ENCODE results near the gene ABHD17A. TPM values are rescaled to one million over a fixed set of nuclear protein-coding genes. Genes with fewer than 3 reads are reported as not detected.

The ABHD17A gene
- polyA plus RNA-seq, 1 of the 3 experiments (the other 2 are of a cell fraction): 61.1 TPM

DNA sequence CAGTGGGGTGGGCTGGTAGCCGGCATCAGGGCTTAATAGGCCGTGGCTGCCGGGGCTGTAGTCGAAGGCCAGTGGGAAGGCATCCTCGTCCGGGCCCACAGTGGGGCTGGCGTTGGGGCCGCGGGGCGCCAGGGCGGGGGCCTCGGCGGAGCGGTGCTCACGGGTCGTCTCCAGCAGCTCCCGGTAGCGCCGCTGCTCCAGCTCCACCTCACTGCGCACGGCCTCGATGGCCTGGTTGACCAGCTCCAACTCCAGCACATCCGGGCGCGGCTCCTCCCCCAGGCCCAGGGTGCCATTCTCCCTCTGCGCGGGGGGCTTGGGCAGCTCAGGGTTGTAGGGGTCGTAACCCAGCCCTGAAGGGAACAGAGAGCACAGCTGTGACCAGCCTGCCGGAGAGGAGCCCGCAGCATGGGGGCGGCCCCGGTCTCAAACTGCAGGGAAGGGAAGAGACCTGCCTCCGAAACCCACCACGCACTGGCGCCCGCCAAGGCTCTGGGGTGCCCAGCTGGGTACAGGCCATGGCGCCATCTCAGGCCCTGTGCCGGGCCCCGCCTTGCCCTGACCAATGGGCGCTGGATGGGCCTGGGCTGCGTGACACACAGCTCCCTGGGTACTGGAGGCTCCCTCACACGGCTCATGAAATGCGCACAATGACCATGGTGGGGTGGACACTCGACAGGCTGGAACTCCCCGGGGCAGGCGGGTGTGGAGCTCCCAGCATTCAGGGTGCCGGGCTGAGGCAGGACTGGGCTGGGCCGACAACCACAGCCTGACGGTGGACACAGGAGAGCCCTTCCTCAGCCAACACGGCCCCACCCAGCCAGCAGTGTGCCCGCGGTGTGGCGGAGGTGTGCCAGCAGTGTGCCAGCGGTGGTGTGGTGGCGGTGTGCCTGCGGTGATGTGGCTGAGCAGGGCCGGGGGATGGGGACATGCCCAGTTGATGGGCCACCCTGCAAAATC is 56.7 kb downstream of the ABHD17A start:
- Histone ChIP-seq H3K36me3 (replicated peaks in 1 of 2; ENCODE audit: control insufficient read depth in 1 of 2, insufficient read depth in 2 of 2, low read length in 1 of 2) (peaks cover 12 to 13% of the 10 kb centered on the region in 2 experiments), H3F3A (replicated peaks; ENCODE audit: insufficient read depth) (peaks cover 6% of the 10 kb centered on the region), H3K4me3 (ENCODE audit: low read depth in 2 of 2, low read length in 1 of 2) (no peak overlapping the region), H3K9me2 (no peaks in the 10 kb centered on the region), H3K27me3 (ENCODE audit: insufficient read depth) (no peaks in the 10 kb centered on the region), H3K9me3 (no peaks in the 10 kb centered on the region), H3K9ac (no peak overlapping the region), H3K4me1 (ENCODE audit: control insufficient read depth in 1 of 2, insufficient read depth in 2 of 2, low read depth in 1 of 2, low read length in 1 of 2) (peaks cover 0 to 7% of the 10 kb centered on the region in 2 experiments; a peak in 1 of 4 replicates), H4K20me1 (ENCODE audit: insufficient read depth) (peaks cover 40% of the 10 kb centered on the region), H3K27ac (ENCODE audit: low read depth in 2 of 2, low read length in 1 of 2) (no peak overlapping the region), H3K79me2 (ENCODE audit: insufficient read depth) (peaks cover 59% of the 10 kb centered on the region), H3K4me2 (no peak overlapping the region), H2AFZ (ENCODE audit: low read depth) (no peak overlapping the region)
- no peak for DNase-seq
- 96% methylated on average over 26 of the region's 57 CpGs for WGBS (ENCODE audit: low lambda C conversion rate)
- POLR2A ChIA-PET: interaction anchor here (0.8 to 1.1 kb wide), 2 partner anchors 11 to 188 kb away, joined by 3 read pairs; no protein-coding TSS in a partner anchor
- CTCF ChIA-PET: interaction anchor here (0.9 to 8.1 kb wide), 7 partner anchors 10 to 282 kb away, joined by 3 to 188 read pairs (median 3); no protein-coding TSS in a partner anchor
- TF ChIP-seq YY1 (IDR thresholded peaks at IDR 0.05; ENCODE audit: low read depth) (no peak), EZH2phosphoT487 (IDR thresholded peaks at IDR 0.05; ENCODE audit: borderline replicate concordance, low read depth) (no peak), SMC3 (IDR thresholded peaks at IDR 0.05; ENCODE audit: low read depth, low read length) (no peak), SIN3A (IDR thresholded peaks at IDR 0.05; ENCODE audit: borderline replicate concordance, low read depth, low read length) (no peak), EP300 (IDR thresholded peaks at IDR 0.05; ENCODE audit: borderline replicate concordance in 1 of 2, low read depth in 1 of 2, low read length in 1 of 2) (no peak), RAD21 (IDR thresholded peaks at IDR 0.05; ENCODE audit: low read length) (no peak)
- TF ChIP-seq, protein P1, sequence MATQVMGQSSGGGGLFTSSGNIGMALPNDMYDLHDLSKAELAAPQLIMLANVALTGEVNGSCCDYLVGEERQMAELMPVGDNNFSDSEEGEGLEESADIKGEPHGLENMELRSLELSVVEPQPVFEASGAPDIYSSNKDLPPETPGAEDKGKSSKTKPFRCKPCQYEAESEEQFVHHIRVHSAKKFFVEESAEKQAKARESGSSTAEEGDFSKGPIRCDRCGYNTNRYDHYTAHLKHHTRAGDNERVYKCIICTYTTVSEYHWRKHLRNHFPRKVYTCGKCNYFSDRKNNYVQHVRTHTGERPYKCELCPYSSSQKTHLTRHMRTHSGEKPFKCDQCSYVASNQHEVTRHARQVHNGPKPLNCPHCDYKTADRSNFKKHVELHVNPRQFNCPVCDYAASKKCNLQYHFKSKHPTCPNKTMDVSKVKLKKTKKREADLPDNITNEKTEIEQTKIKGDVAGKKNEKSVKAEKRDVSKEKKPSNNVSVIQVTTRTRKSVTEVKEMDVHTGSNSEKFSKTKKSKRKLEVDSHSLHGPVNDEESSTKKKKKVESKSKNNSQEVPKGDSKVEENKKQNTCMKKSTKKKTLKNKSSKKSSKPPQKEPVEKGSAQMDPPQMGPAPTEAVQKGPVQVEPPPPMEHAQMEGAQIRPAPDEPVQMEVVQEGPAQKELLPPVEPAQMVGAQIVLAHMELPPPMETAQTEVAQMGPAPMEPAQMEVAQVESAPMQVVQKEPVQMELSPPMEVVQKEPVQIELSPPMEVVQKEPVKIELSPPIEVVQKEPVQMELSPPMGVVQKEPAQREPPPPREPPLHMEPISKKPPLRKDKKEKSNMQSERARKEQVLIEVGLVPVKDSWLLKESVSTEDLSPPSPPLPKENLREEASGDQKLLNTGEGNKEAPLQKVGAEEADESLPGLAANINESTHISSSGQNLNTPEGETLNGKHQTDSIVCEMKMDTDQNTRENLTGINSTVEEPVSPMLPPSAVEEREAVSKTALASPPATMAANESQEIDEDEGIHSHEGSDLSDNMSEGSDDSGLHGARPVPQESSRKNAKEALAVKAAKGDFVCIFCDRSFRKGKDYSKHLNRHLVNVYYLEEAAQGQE (IDR thresholded peaks at IDR 0.05; ENCODE audit: low read depth, low read length): no peak
- TF ChIP-seq, protein P2, sequence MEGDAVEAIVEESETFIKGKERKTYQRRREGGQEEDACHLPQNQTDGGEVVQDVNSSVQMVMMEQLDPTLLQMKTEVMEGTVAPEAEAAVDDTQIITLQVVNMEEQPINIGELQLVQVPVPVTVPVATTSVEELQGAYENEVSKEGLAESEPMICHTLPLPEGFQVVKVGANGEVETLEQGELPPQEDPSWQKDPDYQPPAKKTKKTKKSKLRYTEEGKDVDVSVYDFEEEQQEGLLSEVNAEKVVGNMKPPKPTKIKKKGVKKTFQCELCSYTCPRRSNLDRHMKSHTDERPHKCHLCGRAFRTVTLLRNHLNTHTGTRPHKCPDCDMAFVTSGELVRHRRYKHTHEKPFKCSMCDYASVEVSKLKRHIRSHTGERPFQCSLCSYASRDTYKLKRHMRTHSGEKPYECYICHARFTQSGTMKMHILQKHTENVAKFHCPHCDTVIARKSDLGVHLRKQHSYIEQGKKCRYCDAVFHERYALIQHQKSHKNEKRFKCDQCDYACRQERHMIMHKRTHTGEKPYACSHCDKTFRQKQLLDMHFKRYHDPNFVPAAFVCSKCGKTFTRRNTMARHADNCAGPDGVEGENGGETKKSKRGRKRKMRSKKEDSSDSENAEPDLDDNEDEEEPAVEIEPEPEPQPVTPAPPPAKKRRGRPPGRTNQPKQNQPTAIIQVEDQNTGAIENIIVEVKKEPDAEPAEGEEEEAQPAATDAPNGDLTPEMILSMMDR (IDR thresholded peaks at IDR 0.05): no peak
